ENCODE measurements around the gene AOPEP.

AOPEP gene

GRCh38 chr9:94802793-94803192 lies 76.3 kb downstream of the AOPEP start:
- H3K27ac ChIP-seq (ENCODE audit: low read length): peak overlapping the region; percentile 24; the same call in 1 of the 2 replicates
- H3F3A ChIP-seq (ENCODE audit: insufficient read depth, low read length): no peaks in the 10 kb centered on the region
- peak; percentile 33 for DNase-seq
- no peak overlapping the region for H3K9ac ChIP-seq (ENCODE audit: low read length)
- no peaks in the 10 kb centered on the region for H3K9me2 ChIP-seq (replicated peaks; ENCODE audit: insufficient read depth, low read length)
- H2AFZ ChIP-seq (ENCODE audit: low read length): no peak overlapping the region
- 0 out of 2 replicates have a peak, but pooled peaks cover 11% of the 10 kb centered on the region for H3K4me1 ChIP-seq (ENCODE audit: low read length)
- no peaks in the 10 kb centered on the region for H3K36me3 ChIP-seq (replicated peaks; ENCODE audit: insufficient read depth, low read length)
- TF ChIP-seq CTCF (IDR thresholded peaks at IDR 0.05; ENCODE audit: low read length) (no peak), EZH2 (optimal IDR thresholded peaks at IDR 0.05; ENCODE audit: low read depth, low read length) (no peak), EZH2phosphoT487 (IDR thresholded peaks at IDR 0.05; ENCODE audit: low read length) (no peak)
- H4K20me1 ChIP-seq (ENCODE audit: insufficient read depth, low read length): no peaks in the 10 kb centered on the region
- no peak overlapping the region for H3K4me3 ChIP-seq (ENCODE audit: low read length)
- H3K27me3 ChIP-seq (replicated peaks; ENCODE audit: insufficient read depth, low read length): no peaks in the 10 kb centered on the region
- H3K4me2 ChIP-seq (ENCODE audit: low read depth, low read length): no peak overlapping the region
- H3K79me2 ChIP-seq (ENCODE audit: low read length): no peaks in the 10 kb centered on the region
- no peaks in the 10 kb centered on the region for H3K9me3 ChIP-seq (replicated peaks; ENCODE audit: insufficient read depth, low read length)

GRCh38 chr9:94804316-94804715 lies 77.8 kb downstream of the AOPEP start:
- Histone ChIP-seq H3K27me3 (replicated peaks; ENCODE audit: insufficient read depth, low read length) (no peaks in the 10 kb centered on the region), H3K4me3 (ENCODE audit: low read length) (no peak overlapping the region), H3K27ac (ENCODE audit: low read length) (no peak overlapping the region), H3K79me2 (ENCODE audit: low read length) (no peaks in the 10 kb centered on the region), H3K4me2 (ENCODE audit: low read depth, low read length) (no peak overlapping the region), H4K20me1 (ENCODE audit: insufficient read depth, low read length) (no peaks in the 10 kb centered on the region), H3K36me3 (replicated peaks; ENCODE audit: insufficient read depth, low read length) (no peaks in the 10 kb centered on the region), H3K9me3 (replicated peaks; ENCODE audit: insufficient read depth, low read length) (no peaks in the 10 kb centered on the region), H3K9ac (ENCODE audit: low read length) (no peak overlapping the region), H3F3A (ENCODE audit: insufficient read depth, low read length) (no peaks in the 10 kb centered on the region), H3K4me1 (ENCODE audit: low read length) (0 out of 2 replicates have a peak, but pooled peaks cover 11% of the 10 kb centered on the region), H3K9me2 (replicated peaks; ENCODE audit: insufficient read depth, low read length) (no peaks in the 10 kb centered on the region), H2AFZ (ENCODE audit: low read length) (no peak overlapping the region)
- TF ChIP-seq EZH2phosphoT487 (IDR thresholded peaks at IDR 0.05; ENCODE audit: low read length) (no peak), CTCF (IDR thresholded peaks at IDR 0.05; ENCODE audit: low read length) (no peak), EZH2 (optimal IDR thresholded peaks at IDR 0.05; ENCODE audit: low read depth, low read length) (no peak)
- DNase-seq: no peak

- Histone ChIP-seq H3F3A (ENCODE audit: insufficient read depth, low read length) (no peaks in the 10 kb centered on the region), H3K79me2 (ENCODE audit: low read length) (no peaks in the 10 kb centered on the region), H3K27me3 (replicated peaks; ENCODE audit: insufficient read depth, low read length) (no peaks in the 10 kb centered on the region), H3K9ac (ENCODE audit: low read length) (no peak overlapping the region), H3K4me1 (ENCODE audit: low read length) (0 out of 2 replicates have a peak, but pooled peaks cover 11% of the 10 kb centered on the region), H4K20me1 (ENCODE audit: insufficient read depth, low read length) (no peaks in the 10 kb centered on the region), H3K27ac (ENCODE audit: low read length) (no peak overlapping the region), H3K9me2 (replicated peaks; ENCODE audit: insufficient read depth, low read length) (no peaks in the 10 kb centered on the region), H3K36me3 (replicated peaks; ENCODE audit: insufficient read depth, low read length) (no peaks in the 10 kb centered on the region), H2AFZ (ENCODE audit: low read length) (no peak overlapping the region), H3K9me3 (replicated peaks; ENCODE audit: insufficient read depth, low read length) (no peaks in the 10 kb centered on the region), H3K4me2 (ENCODE audit: low read depth, low read length) (no peak overlapping the region), H3K4me3 (ENCODE audit: low read length) (no peak overlapping the region)
- TF ChIP-seq CTCF (IDR thresholded peaks at IDR 0.05; ENCODE audit: low read length): no peak
- DNase-seq: no peak
Observed at GRCh38 chr9:94805051-94805489, 78.6 kb downstream of the AOPEP start.

All from MM.1S (cell line).